Smooth muscle cell (in vitro differentiated cells): ENCODE results near the gene GMIP. TPM values are rescaled to one million over a fixed set of nuclear protein-coding genes. Genes with fewer than 3 reads are reported as not detected.

ENCODE experiments used
- DNase-seq: peaks from one replicate; lab custom pipeline; 2025; ENCODE audit not compliant: unreplicated experiment; lab: John Stamatoyannopoulos, UW
- H2AFZ ChIP-seq: fragments of 200-600 bp; sonication (generic); 2 replicates; pipeline ENCODE4 v1.6.0; 2016; ENCODE audit warnings: antibody characterized with exemption, low read depth, mild to moderate bottlenecking
- H3F3A ChIP-seq: fragments of 200-600 bp; sonication (generic); 2 replicates; pipeline ENCODE4 v1.6.0; 2017; ENCODE audit warnings: antibody characterized with exemption, low read depth
- H3K27ac ChIP-seq: fragments of 200-600 bp; sonication (generic); 2 replicates; pipeline ENCODE4 v1.5.1; 2016; ENCODE audit warnings: low read depth, mild to moderate bottlenecking
- H3K27me3 ChIP-seq: fragments of 200-600 bp; sonication (generic); 2 replicates; pipeline ENCODE4 v1.6.1; 2016; ENCODE audit warnings: low read depth, mild to moderate bottlenecking
- H3K36me3 ChIP-seq: fragments of 200-600 bp; sonication (generic); 2 replicates; pipeline ENCODE4 v1.5.1; 2016; ENCODE audit warnings: low read depth
- H3K4me1 ChIP-seq: fragments of 200-600 bp; sonication (generic); 2 replicates; pipeline ENCODE4 v1.5.1; 2016; ENCODE audit warnings: low read depth
- H3K4me2 ChIP-seq: fragments of 200-600 bp; sonication (generic); 2 replicates; pipeline ENCODE4 v1.6.0; 2016; ENCODE audit warnings: mild to moderate bottlenecking
- H3K4me3 ChIP-seq: fragments of 200-600 bp; sonication (generic); 2 replicates; pipeline ENCODE4 v1.5.1; 2016; ENCODE audit warnings: mild to moderate bottlenecking
- H3K79me2 ChIP-seq: fragments of 200-600 bp; sonication (generic); 2 replicates; pipeline ENCODE4 v1.6.0; 2016; ENCODE audit warnings: low read depth, mild to moderate bottlenecking
- H3K9ac ChIP-seq: fragments of 200-600 bp; sonication (generic); 2 replicates; pipeline ENCODE4 v1.6.0; 2016; ENCODE audit warnings: low read depth
- H3K9me3 ChIP-seq: fragments of 200-600 bp; sonication (generic); replicated peaks from 2 replicates; pipeline ENCODE4 v1.5.1; 2016; ENCODE audit warnings: low read depth
- H4K20me1 ChIP-seq: fragments of 200-600 bp; sonication (generic); 2 replicates; pipeline ENCODE4 v1.6.0; 2016; ENCODE audit warnings: low read depth
- WGBS: methylation state at CpG from one replicate; pipeline ENCODE4 v1.1.7; 2016; ENCODE audit warnings: low lambda C conversion rate; 5-methylcytosine and 5-hydroxymethylcytosine counted together
- polyA plus RNA-seq: library from polyadenylated mRNA; unstranded; fragments of >200 nt; fragmentation: Nextera tagmentation; extraction: Ambion mirVana; gene quantifications from 2 replicates; pipeline ENCODE4 v1.2.1, GENCODE V29; 2016
- total RNA-seq: library from RNA; depleted of rRNA; stranded (reverse); fragments of >200 nt; gene quantifications from 2 replicates; pipeline ENCODE4 v1.2.3, GENCODE V29; 2014
- TF ChIP-seq, protein P1 (sequence below): fragments of 200-600 bp; sonication (generic); IDR thresholded peaks from 2 replicates; pipeline ENCODE4 v1.5.1; 2017; ENCODE audit warnings: borderline replicate concordance, mild to moderate bottlenecking, antibody characterized with exemption; ENCODE audit not compliant: insufficient read depth, poor library complexity, severe bottlenecking

The GMIP gene
- total and polyA plus RNA-seq, 2 experiments from 2014 or later: 3.9 to 19.5 TPM

DNA sequence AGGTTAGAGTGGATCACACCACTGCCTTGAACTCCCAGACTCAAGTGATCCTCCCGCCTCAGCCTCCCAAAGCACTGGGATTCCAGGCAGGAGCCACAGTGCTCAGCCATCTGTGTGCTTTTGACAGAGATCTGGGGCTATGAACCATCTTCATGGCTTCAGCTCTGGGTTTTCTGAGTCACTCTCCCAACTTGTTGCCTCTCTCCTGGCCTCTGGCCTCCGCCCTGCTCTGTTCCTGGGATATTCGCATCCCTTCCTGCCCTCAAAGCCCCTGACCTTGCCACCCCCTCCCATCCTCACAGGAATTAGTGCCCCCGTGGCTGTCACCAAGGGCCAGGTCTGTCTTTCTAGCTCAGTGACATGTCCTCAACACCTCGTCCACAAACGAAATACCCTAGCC lies 5.7 kb upstream of the GMIP start:
- Histone ChIP-seq H4K20me1 (no peaks in the 10 kb centered on the region), H3K27me3 (no peaks in the 10 kb centered on the region), H3K4me2 (no peak overlapping the region), H3K9ac (no peak overlapping the region), H3K79me2 (no peaks in the 10 kb centered on the region), H3K27ac (no peak overlapping the region), H3K36me3 (no peaks in the 10 kb centered on the region), H3K4me1 (no peaks in the 10 kb centered on the region), H2AFZ (no peak overlapping the region), H3K4me3 (no peak overlapping the region), H3K9me3 (no peaks in the 10 kb centered on the region), H3F3A (no peaks in the 10 kb centered on the region)
- 93% methylated on average over 6 of the region's 6 CpGs for WGBS
- no peak for DNase-seq
- TF ChIP-seq, protein P1, sequence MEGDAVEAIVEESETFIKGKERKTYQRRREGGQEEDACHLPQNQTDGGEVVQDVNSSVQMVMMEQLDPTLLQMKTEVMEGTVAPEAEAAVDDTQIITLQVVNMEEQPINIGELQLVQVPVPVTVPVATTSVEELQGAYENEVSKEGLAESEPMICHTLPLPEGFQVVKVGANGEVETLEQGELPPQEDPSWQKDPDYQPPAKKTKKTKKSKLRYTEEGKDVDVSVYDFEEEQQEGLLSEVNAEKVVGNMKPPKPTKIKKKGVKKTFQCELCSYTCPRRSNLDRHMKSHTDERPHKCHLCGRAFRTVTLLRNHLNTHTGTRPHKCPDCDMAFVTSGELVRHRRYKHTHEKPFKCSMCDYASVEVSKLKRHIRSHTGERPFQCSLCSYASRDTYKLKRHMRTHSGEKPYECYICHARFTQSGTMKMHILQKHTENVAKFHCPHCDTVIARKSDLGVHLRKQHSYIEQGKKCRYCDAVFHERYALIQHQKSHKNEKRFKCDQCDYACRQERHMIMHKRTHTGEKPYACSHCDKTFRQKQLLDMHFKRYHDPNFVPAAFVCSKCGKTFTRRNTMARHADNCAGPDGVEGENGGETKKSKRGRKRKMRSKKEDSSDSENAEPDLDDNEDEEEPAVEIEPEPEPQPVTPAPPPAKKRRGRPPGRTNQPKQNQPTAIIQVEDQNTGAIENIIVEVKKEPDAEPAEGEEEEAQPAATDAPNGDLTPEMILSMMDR: no peak

DNA sequence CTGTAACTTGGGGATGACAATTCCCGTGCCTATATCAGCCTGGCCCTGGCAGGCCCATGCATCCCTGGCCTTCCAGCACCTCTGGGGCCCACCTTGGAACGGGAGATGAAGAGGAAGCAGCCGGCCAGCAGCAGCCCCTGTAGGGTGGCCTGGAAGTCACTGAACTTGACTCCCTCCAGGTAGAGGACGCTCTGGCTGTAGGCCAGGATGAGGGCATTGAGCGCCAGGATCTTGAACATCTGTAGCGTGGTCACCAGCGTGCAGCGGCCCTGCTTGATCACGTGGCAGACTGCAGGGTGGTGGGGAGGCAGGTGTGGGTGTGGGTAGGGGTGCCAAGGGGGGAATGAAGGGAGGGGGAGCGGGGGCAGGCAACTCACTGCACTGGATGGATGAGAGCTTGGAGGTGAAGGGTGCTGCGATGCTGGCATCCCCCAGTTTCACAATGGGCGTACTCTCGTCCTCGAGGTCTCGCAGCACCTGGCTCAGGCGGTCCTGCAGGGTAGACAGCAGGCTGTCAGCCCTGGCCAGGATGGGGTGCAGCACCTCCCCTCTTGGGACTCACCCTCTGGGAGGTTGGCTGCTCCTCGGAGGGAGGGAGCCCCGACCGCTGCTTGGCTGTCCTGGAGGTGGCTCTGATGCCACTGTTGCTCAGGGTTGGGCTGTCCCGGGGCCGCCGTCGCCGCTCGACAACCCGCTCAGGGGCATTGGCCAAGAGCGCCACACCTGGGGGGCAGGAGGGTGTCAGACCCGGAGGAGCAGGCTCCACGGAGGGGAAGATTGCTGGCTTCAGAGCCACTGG lies 3.8 kb upstream of the GMIP start:
- H2AFZ ChIP-seq: no peak overlapping the region
- H3K4me1 ChIP-seq: peaks cover 5% of the 10 kb centered on the region
- over 99% methylated on average over 28 of the region's 29 CpGs for WGBS
- no peaks in the 10 kb centered on the region for H3K79me2 ChIP-seq
- no peak overlapping the region for H3K4me2 ChIP-seq
- no peaks in the 10 kb centered on the region for H3K36me3 ChIP-seq
- no peak overlapping the region for H3K27ac ChIP-seq
- H3K9me3 ChIP-seq: no peaks in the 10 kb centered on the region
- no peak overlapping the region for H3K9ac ChIP-seq
- H4K20me1 ChIP-seq: no peaks in the 10 kb centered on the region
- no peaks in the 10 kb centered on the region for H3K27me3 ChIP-seq
- no peaks in the 10 kb centered on the region for H3F3A ChIP-seq
- no peak overlapping the region for H3K4me3 ChIP-seq
- TF ChIP-seq, protein P1: no peak
- no peak for DNase-seq

DNA sequence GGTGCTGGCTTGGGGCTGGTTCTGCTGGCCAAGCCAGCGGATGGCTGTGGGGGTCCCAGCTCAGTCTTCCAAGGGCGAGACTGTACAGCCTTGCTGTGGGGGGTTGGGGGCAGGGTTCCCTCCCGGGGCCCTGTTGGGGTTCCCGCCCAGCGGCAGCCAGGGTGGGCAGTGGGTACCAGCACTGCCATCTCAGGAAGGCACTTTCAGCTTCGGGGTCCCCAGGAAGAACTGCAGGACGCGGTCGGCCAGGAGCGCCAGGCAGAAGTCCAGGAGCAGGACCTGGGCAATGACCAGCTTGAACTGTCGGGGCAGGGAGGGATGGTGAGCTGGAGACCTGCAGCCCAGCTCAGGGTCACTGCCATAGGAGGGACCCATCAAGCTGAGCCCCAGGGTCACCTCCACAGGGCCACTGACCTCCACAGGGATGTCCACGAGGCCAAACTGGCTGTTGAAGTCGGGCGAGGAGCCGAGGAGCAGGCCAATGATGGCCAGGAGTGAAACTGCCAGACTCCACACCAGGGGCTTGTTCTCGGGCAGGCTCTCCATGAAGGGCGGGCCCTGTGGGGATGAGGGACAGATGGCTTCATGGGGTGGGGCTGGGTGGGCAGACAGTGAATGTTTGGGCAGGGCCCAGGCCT lies 1.9 kb upstream of the GMIP start:
- no peaks in the 10 kb centered on the region for H3F3A ChIP-seq
- 97% methylated on average over 17 of the region's 17 CpGs for WGBS
- H2AFZ ChIP-seq: no peak overlapping the region
- H3K79me2 ChIP-seq: no peaks in the 10 kb centered on the region
- H3K9ac ChIP-seq: no peak overlapping the region
- no peaks in the 10 kb centered on the region for H3K36me3 ChIP-seq
- no peaks in the 10 kb centered on the region for H3K27me3 ChIP-seq
- TF ChIP-seq, protein P1: no peak
- H3K9me3 ChIP-seq: no peaks in the 10 kb centered on the region
- no peak for DNase-seq
- H3K4me3 ChIP-seq: no peak overlapping the region
- no peaks in the 10 kb centered on the region for H4K20me1 ChIP-seq
- H3K27ac ChIP-seq: no peak overlapping the region
- H3K4me2 ChIP-seq: no peak overlapping the region
- peaks cover 5% of the 10 kb centered on the region for H3K4me1 ChIP-seq
